Activated CD4-positive, alpha-beta T cell treated with anti-CD3 and anti-CD28 coated beads, Interleukin-2, amount 10 ng/mL, durations not matched to agents 7 days and 5 days (primary cell): ENCODE results near the gene ELMO3. TPM values are rescaled to one million over a fixed set of nuclear protein-coding genes. Genes with fewer than 3 reads are reported as not detected.

Experiments
- CTCF ChIA-PET: fragments of 350-600 bp; sonication (Branson Sonifier 250); formaldehyde crosslinking; loops from one replicate; lab custom pipeline; 2021; ENCODE audit warnings: antibody characterized with exemption; lab: Charles Lee
- POLR2A ChIA-PET: fragments of 350-600 bp; sonication (Branson Sonifier 250); formaldehyde crosslinking; loops from one replicate; lab custom pipeline; 2021; ENCODE audit warnings: antibody characterized with exemption; lab: Charles Lee
- DNase-seq: peaks from one replicate; pipeline ENCODE4 v3.0.0-alpha.2; 2020
- H3K27ac Mint-ChIP-seq: one replicate; pipeline ENCODE4 v1.8.0; 2021; ENCODE audit warnings: mild to moderate bottlenecking, moderate library complexity, mixed read lengths
- H3K27me3 Mint-ChIP-seq: one replicate; pipeline ENCODE4 v1.8.0; 2021; ENCODE audit warnings: mixed read lengths
- H3K36me3 Mint-ChIP-seq: one replicate; pipeline ENCODE4 v1.8.0; 2021; ENCODE audit warnings: low read depth, mixed read lengths
- H3K4me1 Mint-ChIP-seq: one replicate; pipeline ENCODE4 v1.8.0; 2021; ENCODE audit warnings: mixed read lengths
- H3K4me3 Mint-ChIP-seq: one replicate; pipeline ENCODE4 v1.8.0; 2021; ENCODE audit warnings: mild to moderate bottlenecking, moderate library complexity, mixed read lengths
- H3K9me3 Mint-ChIP-seq: one replicate; pipeline ENCODE4 v1.8.0; 2021; ENCODE audit warnings: mixed read lengths
- total RNA-seq, 2 experiments: library from RNA; stranded (reverse); gene quantifications; one replicate each; pipeline ENCODE4 v1.2.3, GENCODE V29; 2021

Gene ELMO3
- total RNA-seq, 2 experiments from 2014 or later: 6.2 to 6.3 TPM

GRCh38 chr16:67196881-67197280 lies 2.0 kb upstream of the ELMO3 start:
- Mint-ChIP-seq H3K27me3 (no peaks in the 10 kb centered on the region), H3K4me1 (peaks cover 43% of the 10 kb centered on the region), H3K9me3 (no peaks in the 10 kb centered on the region), H3K27ac (no peak overlapping the region), H3K36me3 (peaks cover 54% of the 10 kb centered on the region), H3K4me3 (no peak overlapping the region)
- POLR2A ChIA-PET: no interaction called here
- no peak for DNase-seq
- CTCF ChIA-PET: interaction anchor here (0.8 to 2.2 kb wide), 2 partner anchors 12 kb away, joined by 3 to 11 read pairs; no protein-coding TSS in a partner anchor

- no peak overlapping the region for H3K27ac Mint-ChIP-seq
- no peaks in the 10 kb centered on the region for H3K9me3 Mint-ChIP-seq
- peaks cover 51% of the 10 kb centered on the region for H3K36me3 Mint-ChIP-seq
- H3K27me3 Mint-ChIP-seq: no peaks in the 10 kb centered on the region
- POLR2A ChIA-PET: interaction anchor here (0.8 kb wide), 1 partner anchor 10 kb away, joined by 4 read pairs; no protein-coding TSS in a partner anchor
- peaks cover 38% of the 10 kb centered on the region for H3K4me1 Mint-ChIP-seq
- H3K4me3 Mint-ChIP-seq: no peak overlapping the region
- CTCF ChIA-PET: interaction anchor here (0.6 to 2.2 kb wide), 10 partner anchors 11 to 215 kb away, joined by 3 to 11 read pairs (median 4); partner anchors contain the start of gene MATCAP1
- DNase-seq: no peak
Observed at GRCh38 chr16:67197704-67198103, 1.2 kb upstream of the ELMO3 start.

GRCh38 chr16:67198238-67198734 lies 645 bp upstream of the ELMO3 start:
- DNase-seq: peak; percentile 34
- Mint-ChIP-seq H3K27me3 (no peaks in the 10 kb centered on the region), H3K9me3 (no peaks in the 10 kb centered on the region), H3K4me3 (no peak overlapping the region), H3K27ac (no peak overlapping the region), H3K4me1 (peaks cover 32% of the 10 kb centered on the region), H3K36me3 (peaks cover 49% of the 10 kb centered on the region)
- CTCF ChIA-PET: interaction anchor here (0.6 to 2.2 kb wide), 7 partner anchors 10 to 214 kb away, joined by 3 to 11 read pairs (median 4); partner anchors contain the start of gene MATCAP1
- POLR2A ChIA-PET: interaction anchor here (0.8 kb wide), 1 partner anchor 10 kb away, joined by 4 read pairs; no protein-coding TSS in a partner anchor

GRCh38 chr16:67199808-67200198 lies 872 bp downstream of the ELMO3 start:
- ChIA-PET POLR2A (interaction anchor here (0.6 kb wide), 1 partner anchor 74 kb away, joined by 3 read pairs; no protein-coding TSS in a partner anchor), CTCF (no interaction called here)
- Mint-ChIP-seq H3K27me3 (no peaks in the 10 kb centered on the region), H3K4me1 (peaks cover 18% of the 10 kb centered on the region), H3K27ac (no peak overlapping the region), H3K9me3 (no peaks in the 10 kb centered on the region), H3K4me3 (no peak overlapping the region), H3K36me3 (peaks cover 38% of the 10 kb centered on the region)
- no peak for DNase-seq

GRCh38 chr16:67200491-67200890 lies 1.6 kb downstream of the ELMO3 start:
- no peaks in the 10 kb centered on the region for H3K27me3 Mint-ChIP-seq
- H3K36me3 Mint-ChIP-seq: peaks cover 33% of the 10 kb centered on the region

GRCh38 chr16:67201411-67202345 lies 2.7 kb downstream of the ELMO3 start:
- Mint-ChIP-seq H3K27me3 (no peaks in the 10 kb centered on the region), H3K27ac (no peak overlapping the region), H3K36me3 (peaks cover 22% of the 10 kb centered on the region), H3K4me1 (peaks cover 4% of the 10 kb centered on the region), H3K9me3 (no peaks in the 10 kb centered on the region), H3K4me3 (no peak overlapping the region)
- POLR2A ChIA-PET: no interaction called here
- CTCF ChIA-PET: interaction anchor here (0.7 to 1.7 kb wide), 4 partner anchors 8 to 26 kb away, joined by 3 to 6 read pairs (median 4); partner anchors contain the start of gene TMEM208
- no peak for DNase-seq

More at GRCh38 chr16:67200491-67200890, 1.6 kb downstream of the ELMO3 start:
- no peaks in the 10 kb centered on the region for H3K9me3 Mint-ChIP-seq
- no peak overlapping the region for H3K4me3 Mint-ChIP-seq
- POLR2A ChIA-PET: no interaction called here
- CTCF ChIA-PET: interaction anchor here (0.6 to 0.7 kb wide), 2 partner anchors 10 to 514 kb away, joined by 3 read pairs; no protein-coding TSS in a partner anchor
- no peak for DNase-seq
- peaks cover 16% of the 10 kb centered on the region for H3K4me1 Mint-ChIP-seq
- H3K27ac Mint-ChIP-seq: no peak overlapping the region

GRCh38 chr16:67202426-67202825 lies 3.5 kb downstream of the ELMO3 start:
- Mint-ChIP-seq H3K36me3 (peaks cover 18% of the 10 kb centered on the region), H3K4me1 (no peaks in the 10 kb centered on the region), H3K27me3 (no peaks in the 10 kb centered on the region), H3K4me3 (no peak overlapping the region), H3K27ac (no peak overlapping the region), H3K9me3 (no peaks in the 10 kb centered on the region)
- ChIA-PET POLR2A (no interaction called here), CTCF (interaction anchor here (0.5 to 1.7 kb wide), 4 partner anchors 9 to 182 kb away, joined by 3 to 6 read pairs (median 4); partner anchors contain the start of gene TMEM208)
- no peak for DNase-seq

GRCh38 chr16:67202956-67203493 lies 4.1 kb downstream of the ELMO3 start:
- H3K27me3 Mint-ChIP-seq: no peaks in the 10 kb centered on the region
- H3K36me3 Mint-ChIP-seq: peaks cover 13% of the 10 kb centered on the region
- H3K4me3 Mint-ChIP-seq: no peak overlapping the region
- H3K9me3 Mint-ChIP-seq: no peaks in the 10 kb centered on the region
- POLR2A ChIA-PET: no interaction called here
- CTCF ChIA-PET: interaction anchor here (0.5 to 1.7 kb wide), 4 partner anchors 8 to 183 kb away, joined by 3 to 6 read pairs (median 4); partner anchors contain the start of gene TMEM208
- H3K4me1 Mint-ChIP-seq: no peaks in the 10 kb centered on the region
- no peak overlapping the region for H3K27ac Mint-ChIP-seq
- DNase-seq: no peak

- no peak overlapping the region for H3K4me3 Mint-ChIP-seq
- H3K27me3 Mint-ChIP-seq: no peaks in the 10 kb centered on the region
- no peak overlapping the region for H3K27ac Mint-ChIP-seq
- no peaks in the 10 kb centered on the region for H3K9me3 Mint-ChIP-seq
- H3K4me1 Mint-ChIP-seq: no peaks in the 10 kb centered on the region
- no peak for DNase-seq
- ChIA-PET CTCF (interaction anchor here (0.6 to 2.1 kb wide), 6 partner anchors 9 to 215 kb away, joined by 3 to 6 read pairs (median 3); no protein-coding TSS in a partner anchor), POLR2A (no interaction called here)
- H3K36me3 Mint-ChIP-seq: peaks cover 7% of the 10 kb centered on the region
Observed at GRCh38 chr16:67204076-67204475, 5.1 kb downstream of the ELMO3 start.

- no peak overlapping the region for H3K27ac Mint-ChIP-seq
- no peaks in the 10 kb centered on the region for H3K27me3 Mint-ChIP-seq
- no peaks in the 10 kb centered on the region for H3K4me1 Mint-ChIP-seq
- no peak overlapping the region for H3K4me3 Mint-ChIP-seq
- H3K36me3 Mint-ChIP-seq: no peaks in the 10 kb centered on the region
- ChIA-PET POLR2A (no interaction called here), CTCF (interaction anchor here (0.6 to 1.6 kb wide), 2 partner anchors 13 to 180 kb away, joined by 3 read pairs; no protein-coding TSS in a partner anchor)
- no peaks in the 10 kb centered on the region for H3K9me3 Mint-ChIP-seq
- no peak for DNase-seq
Observed at GRCh38 chr16:67206129-67206837, 7.4 kb downstream of the ELMO3 start.

- Mint-ChIP-seq H3K4me1 (no peaks in the 10 kb centered on the region), H3K9me3 (no peaks in the 10 kb centered on the region), H3K27me3 (no peaks in the 10 kb centered on the region), H3K4me3 (no peak overlapping the region), H3K36me3 (no peaks in the 10 kb centered on the region), H3K27ac (peak overlapping the region; percentile 41)
- no peak for DNase-seq
- CTCF ChIA-PET: no interaction called here
- POLR2A ChIA-PET: no interaction called here
Observed at GRCh38 chr16:67206838-67207248, 7.9 kb downstream of the ELMO3 start.
